Naive thymus-derived CD4-positive, alpha-beta T cell (primary cell): Measurements from ENCODE around the gene S100A14. TPM values are rescaled to one million over a fixed set of nuclear protein-coding genes. Genes with fewer than 3 reads are reported as not detected.
A peak's percentile ranks its signal among the peaks of the same experiment; 100 is the strongest.

Experiments
- ATAC-seq: fragments of 150-1000 bp; cut with Tn5 transposase; 2 replicates; pipeline ENCODE4 v1.10.0; 2021; ENCODE audit warnings: mild to moderate bottlenecking, moderate library complexity
- CTCF ChIA-PET: fragments of 350-600 bp; sonication (Branson Sonifier 250); formaldehyde crosslinking; loops from one replicate; lab custom pipeline; 2021; ENCODE audit warnings: antibody characterized with exemption; lab: Charles Lee
- POLR2A ChIA-PET: fragments of 350-600 bp; sonication (Branson Sonifier 250); formaldehyde crosslinking; loops from one replicate; lab custom pipeline; 2021; ENCODE audit warnings: antibody characterized with exemption, inconsistent platforms; lab: Charles Lee
- DNase-seq, 9 donors: peaks; one replicate each; pipeline versions ENCODE4 v3.0.0 to v3.0.0-alpha.2; 2020 to 2022; ENCODE audit warnings: mixed read lengths in 1 of 9
- H3K27ac ChIP-seq: one replicate; pipeline ENCODE4 v1.7.0; 2013; ENCODE audit warnings: mild to moderate bottlenecking, low read depth, low read length, moderate library complexity
- H3K27me3 ChIP-seq, 2 donors: one replicate each; pipeline ENCODE4 v1.7.0; 2013; ENCODE audit warnings: low read length in 2 of 2, mild to moderate bottlenecking in 2 of 2, moderate library complexity in 2 of 2; ENCODE audit not compliant: control insufficient read depth in 2 of 2, insufficient read depth in 2 of 2
- H3K36me3 ChIP-seq, 3 experiments: 1 replicate in 2 of 3; 2 replicates in 1 of 3; pipeline ENCODE4 v1.7.0; 2013; ENCODE audit warnings: low read length in 3 of 3, mild to moderate bottlenecking in 3 of 3, moderate library complexity in 1 of 3; ENCODE audit not compliant: insufficient read depth in 3 of 3, control insufficient read depth in 2 of 3
- H3K4me1 ChIP-seq, 2 donors: one replicate each; pipeline ENCODE4 v1.7.0; 2013; ENCODE audit warnings: low read length in 2 of 2, mild to moderate bottlenecking in 2 of 2, moderate library complexity in 1 of 2; ENCODE audit not compliant: control insufficient read depth in 2 of 2, insufficient read depth in 2 of 2
- H3K4me3 ChIP-seq: 2 replicates; pipeline ENCODE4 v1.7.0; 2013; ENCODE audit warnings: mild to moderate bottlenecking, low read length
- H3K9me3 ChIP-seq, 3 experiments: 1 replicate in 2 of 3; 2 replicates in 1 of 3; pipeline ENCODE4 v1.7.0; 2013; ENCODE audit warnings: low read length in 3 of 3; ENCODE audit not compliant: control insufficient read depth in 2 of 3
- H3K27ac Mint-ChIP-seq, 9 donors: one replicate each; pipeline ENCODE4 v1.8.0; 2020 to 2022; ENCODE audit warnings: mixed read lengths in 9 of 9, mild to moderate bottlenecking in 8 of 9, moderate library complexity in 5 of 9, inconsistent platforms in 2 of 9
- H3K27me3 Mint-ChIP-seq, 5 donors: one replicate each; pipeline ENCODE4 v1.8.0; 2021 to 2022; ENCODE audit warnings: mixed read lengths in 5 of 5, mild to moderate bottlenecking in 1 of 5
- H3K36me3 Mint-ChIP-seq, 5 donors: one replicate each; pipeline ENCODE4 v1.8.0; 2020 to 2022; ENCODE audit warnings: mixed read lengths in 5 of 5, mild to moderate bottlenecking in 3 of 5, inconsistent platforms in 1 of 5
- H3K4me1 Mint-ChIP-seq, 7 donors: one replicate each; pipeline ENCODE4 v1.8.0; 2020 to 2022; ENCODE audit warnings: mixed read lengths in 7 of 7, mild to moderate bottlenecking in 3 of 7, inconsistent platforms in 1 of 7
- H3K4me3 Mint-ChIP-seq, 10 donors: one replicate each; pipeline ENCODE4 v1.8.0; 2020 to 2022; ENCODE audit warnings: mild to moderate bottlenecking in 10 of 10, mixed read lengths in 10 of 10, moderate library complexity in 6 of 10, inconsistent platforms in 2 of 10
- H3K9me3 Mint-ChIP-seq, 11 donors: one replicate each; pipeline ENCODE4 v1.8.0; 2020 to 2022; ENCODE audit warnings: mixed read lengths in 11 of 11, mild to moderate bottlenecking in 4 of 11, inconsistent platforms in 1 of 11, moderate library complexity in 1 of 11
- intact Hi-C, 2 donors: fragments of 100-400 bp; cut with micrococcal nuclease; formaldehyde crosslinking; loops; one replicate each; pipeline ENCODE4 v1.15.1; 2023
- polyA plus RNA-seq, 2 donors: library from polyadenylated mRNA; unstranded; fragments of 300-500 nt; fragmentation: Illumina TruSeq; gene quantifications; one replicate each; pipeline ENCODE4 v1.2.3, GENCODE V29; 2021
- total RNA-seq, 6 experiments: library from RNA in 5 of 6; stranded (reverse) in 5 of 6; gene quantifications; 1 replicate in 5 of 6; 2 replicates in 1 of 6; pipeline ENCODE4 v1.2.3 and lab custom pipeline; 2021 to 2026

S100A14 gene
- total and polyA plus RNA-seq, 7 experiments from 2014 or later, result not detected

DNA sequence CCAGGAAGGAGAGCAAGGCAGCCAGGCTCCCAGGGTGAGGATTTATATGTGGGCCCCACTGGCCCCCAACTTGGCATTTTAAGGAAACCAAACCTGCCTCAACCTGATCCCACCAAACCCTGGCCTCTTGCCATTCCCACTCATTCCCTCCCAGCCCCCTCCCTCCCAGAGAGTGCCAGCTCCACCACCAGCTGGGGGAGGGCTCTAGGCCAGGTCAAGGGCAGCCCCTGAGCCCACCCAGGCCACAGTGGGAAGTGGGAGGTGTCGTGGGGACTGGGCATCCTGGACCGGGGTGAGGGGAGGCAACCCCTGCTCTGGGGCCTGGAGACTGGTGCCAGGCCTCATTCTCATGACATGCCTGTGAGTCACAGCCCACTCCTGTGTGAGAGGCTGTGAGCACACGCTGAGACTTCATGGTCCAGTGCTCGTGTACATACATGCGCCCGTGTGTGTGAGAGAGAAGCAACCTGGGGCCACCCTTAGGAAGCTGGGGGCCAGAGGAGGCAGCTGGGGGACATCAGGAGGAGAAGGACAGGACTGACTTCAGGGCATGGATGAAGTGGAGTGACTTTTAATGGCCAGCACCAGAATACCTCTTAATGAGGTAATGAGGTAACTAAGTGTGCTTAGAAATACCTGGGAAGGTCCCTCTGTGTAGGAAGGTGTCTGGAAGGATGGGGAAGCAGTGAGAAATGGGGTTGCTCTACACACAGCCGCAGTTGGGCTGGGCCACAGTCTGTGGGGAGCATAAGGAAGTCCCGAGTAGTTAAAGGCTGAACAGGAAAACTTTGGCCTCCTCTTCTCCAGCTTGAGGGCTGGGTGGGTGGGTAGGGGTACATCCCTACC lies 50.4 kb downstream of the S100A14 start, which contains the start of gene S100A2:
Gene S100A2 (minus strand): TSS at position 316 of the 846 bp plus-strand sequence. CDS start 1,967 bp downstream, outside the sequence.
- DNase-seq (peak in 1 of 9 donors; percentile 48), ATAC-seq (peak; percentile 69)
- Mint-ChIP-seq H3K9me3 (no peaks in the 10 kb centered on the region), H3K4me3 (peak within 1 kb of the TSS in 7 of 10 donors; percentile 32 to 81 (median 56)), H3K4me1 (peaks cover 25 to 36% (median 28%) of the 10 kb centered on the region in 7 donors), H3K27ac (peak within 1 kb of the TSS; percentile 56 to 98 (median 85)), H3K27me3 (no peaks in the 10 kb centered on the region), H3K36me3 (no peaks in the 10 kb centered on the region)
- ChIA-PET CTCF (interaction anchor here (0.6 to 4.1 kb wide), 4 partner anchors 32 to 359 kb away, joined by 4 to 31 read pairs (median 10); no protein-coding TSS in a partner anchor), POLR2A (interaction anchor here (0.7 to 2.0 kb wide), 6 partner anchors 17 to 876 kb away, joined by 3 to 16 read pairs (median 9); partner anchors contain the start of genes S100A5 and S100A6)
- Histone ChIP-seq H3K27me3 (no peaks in the 10 kb centered on the region), H3K4me3 (no peak within 1 kb of the TSS), H3K27ac (peak within 1 kb of the TSS; percentile 17), H3K36me3 (no peaks in the 10 kb centered on the region), H3K4me1 (peaks cover 12 to 13% of the 10 kb centered on the region in 2 donors), H3K9me3 (no peaks in the 10 kb centered on the region)
- intact Hi-C loops, result loop anchor here (5.0 kb wide), 2 partner anchors 52 to 182 kb away; partner anchors contain the start of gene S100A14 (in 1 of the 2)

Other genes starting within 250 kb of the S100A14 start
- gene S100A12, start 240.7 kb downstream of the S100A14 start, total RNA-seq, result 100 to 1,000 TPM in 1 of 5 experiments, 10 to 100 TPM in 1, not detected in 3; 22.0 to 179 TPM
- not detected for gene S100A12, start 240.7 kb downstream of the S100A14 start, polyA plus RNA-seq
- gene S100A8, start 225.3 kb downstream of the S100A14 start, total RNA-seq, result 1,000 to 10,000 TPM in 1 of 5 experiments, 100 to 1,000 TPM in 1, 1 to 10 TPM in 2, not detected in 1; 1.3 to 1,624 (median 61.2) TPM
- 10 to 100 TPM in 1 of 2 donors, 1 to 10 TPM in 1; 1.7 to 10.8 TPM for gene S100A8, start 225.3 kb downstream of the S100A14 start, polyA plus RNA-seq
- gene S100A7A, start 199.8 kb downstream of the S100A14 start, total RNA-seq, result not detected
- gene S100A7A, start 199.8 kb downstream of the S100A14 start, polyA plus RNA-seq, result not detected
- not detected for gene S100A7, start 155.7 kb downstream of the S100A14 start, total RNA-seq
- gene S100A7, start 155.7 kb downstream of the S100A14 start, polyA plus RNA-seq, result not detected
- 100 to 1,000 TPM; 178 to 433 (median 201) TPM for gene S100A6, start 80.3 kb downstream of the S100A14 start, total RNA-seq
- 100 to 1,000 TPM; 424 to 568 TPM for gene S100A6, start 80.3 kb downstream of the S100A14 start, polyA plus RNA-seq
- 1 to 10 TPM in 2 of 5 experiments, under 1 TPM in 1, not detected in 2; 0.78 to 2.0 (median 1.2) TPM for gene S100A5, start 75.4 kb downstream of the S100A14 start, total RNA-seq
- gene S100A5, start 75.4 kb downstream of the S100A14 start, polyA plus RNA-seq, result 1 to 10 TPM in 1 of 2 donors, under 1 TPM in 1; 0.91 to 1.5 TPM
- 100 to 1,000 TPM in 3 of 5 experiments, 10 to 100 TPM in 2; 54.0 to 766 (median 204) TPM for gene S100A4, start 70.5 kb downstream of the S100A14 start, total RNA-seq
- 100 to 1,000 TPM; 259 to 359 TPM for gene S100A4, start 70.5 kb downstream of the S100A14 start, polyA plus RNA-seq
- gene S100A3, start 67.1 kb downstream of the S100A14 start, total RNA-seq, result not detected
- not detected for gene S100A3, start 67.1 kb downstream of the S100A14 start, polyA plus RNA-seq
- gene S100A2, start 50.5 kb downstream of the S100A14 start, total RNA-seq, result 1 to 10 TPM in 1 of 5 experiments, not detected in 4; 1.1 TPM
- not detected for gene S100A2, start 50.5 kb downstream of the S100A14 start, polyA plus RNA-seq
- not detected for gene S100A16, start 3.2 kb downstream of the S100A14 start, total RNA-seq
- not detected for gene S100A16, start 3.2 kb downstream of the S100A14 start, polyA plus RNA-seq
- 1 to 10 TPM; 2.6 to 4.0 (median 3.1) TPM for gene S100A13, start 11.2 kb upstream of the S100A14 start, total RNA-seq
- 1 to 10 TPM; 1.4 to 1.5 TPM for gene S100A13, start 11.2 kb upstream of the S100A14 start, polyA plus RNA-seq
- gene S100A1, start 12.1 kb upstream of the S100A14 start, total RNA-seq, result not detected
- not detected for gene S100A1, start 12.1 kb upstream of the S100A14 start, polyA plus RNA-seq
- gene CHTOP, start 17.7 kb upstream of the S100A14 start, total RNA-seq, result 100 to 1,000 TPM in 4 of 5 experiments, 10 to 100 TPM in 1; 85.2 to 143 (median 116) TPM
- gene CHTOP, start 17.7 kb upstream of the S100A14 start, polyA plus RNA-seq, result 10 to 100 TPM; 57.4 to 95.7 TPM
- gene SNAPIN, start 42.4 kb upstream of the S100A14 start, total RNA-seq, result 10 to 100 TPM; 10.2 to 43.5 (median 29.8) TPM
- 10 to 100 TPM; 77.3 to 84.5 TPM for gene SNAPIN, start 42.4 kb upstream of the S100A14 start, polyA plus RNA-seq
- gene ILF2, start 54.7 kb upstream of the S100A14 start, total RNA-seq, result 100 to 1,000 TPM in 3 of 5 experiments, 10 to 100 TPM in 2; 83.6 to 177 (median 113) TPM
- 100 to 1,000 TPM; 147 to 166 TPM for gene ILF2, start 54.7 kb upstream of the S100A14 start, polyA plus RNA-seq
- gene NPR1, start 62.4 kb upstream of the S100A14 start, total RNA-seq, result not detected
- not detected for gene NPR1, start 62.4 kb upstream of the S100A14 start, polyA plus RNA-seq
- 10 to 100 TPM; 43.6 to 68.1 (median 56.8) TPM for gene INTS3, start 111.7 kb upstream of the S100A14 start, total RNA-seq
- gene INTS3, start 111.7 kb upstream of the S100A14 start, polyA plus RNA-seq, result 10 to 100 TPM in 1 of 2 donors, 1 to 10 TPM in 1; 9.5 to 14.1 TPM
- 10 to 100 TPM in 4 of 5 experiments, 1 to 10 TPM in 1; 9.1 to 34.2 (median 11.6) TPM for gene SLC27A3, start 159.1 kb upstream of the S100A14 start, total RNA-seq
- 1 to 10 TPM; 3.4 to 7.2 TPM for gene SLC27A3, start 159.1 kb upstream of the S100A14 start, polyA plus RNA-seq